Astrocyte of the hippocampus (primary cell): ENCODE results near the gene RNF126.
"Not testable (repeated sequence)": the region's sequence is repeated elsewhere in the genome, so short reads cannot be mapped to it uniquely, and the experiment has no call there.

ENCODE experiments used
- DNase-seq: peaks from one replicate; pipeline ENCODE4 v3.0.0; 2011; ENCODE audit warnings: low read depth, low spot score

The RNF126 gene

GRCh38 chr19:662962-663681 is at the start of gene RNF126:
Gene RNF126, minus strand, starts transcription at chr19:663214. Its CDS starts 93 bp downstream, at chr19:663121.
- DNase-seq, result peak; percentile 96

- no peak for DNase-seq
Measured at GRCh38 chr19:711254-711653, 48.2 kb upstream of the RNF126 start.

- DNase-seq, result peak; percentile 86
Measured at GRCh38 chr19:710767-711166, 47.8 kb upstream of the RNF126 start.

GRCh38 chr19:709965-710571 is 47.1 kb upstream of the RNF126 start:
- DNase-seq, result peak; percentile 48

- peak; percentile 40 for DNase-seq
Measured at GRCh38 chr19:709196-709964, 46.4 kb upstream of the RNF126 start.

GRCh38 chr19:708154-709143 is 45.4 kb upstream of the RNF126 start, which contains the start of gene PALM:
Gene PALM, plus strand, starts transcription at chr19:708935. Its CDS starts 212 bp downstream, at chr19:709147.
- peak; percentile 72 for DNase-seq

GRCh38 chr19:704447-704741 is 41.4 kb upstream of the RNF126 start:
- DNase-seq, result no peak

- peak; percentile 54 for DNase-seq
Measured at GRCh38 chr19:703651-704446, 40.8 kb upstream of the RNF126 start.

GRCh38 chr19:703329-703650 is 40.3 kb upstream of the RNF126 start:
- no peak for DNase-seq

- not testable (repeated sequence) for DNase-seq
Measured at GRCh38 chr19:702847-703246, 39.8 kb upstream of the RNF126 start.

GRCh38 chr19:699885-700284 is 36.9 kb upstream of the RNF126 start:
- not testable (repeated sequence) for DNase-seq

- not testable (repeated sequence) for DNase-seq
Measured at GRCh38 chr19:698529-698928, 35.5 kb upstream of the RNF126 start.

- no peak for DNase-seq
Measured at GRCh38 chr19:695352-695949, 32.4 kb upstream of the RNF126 start, which contains the start of gene PRSS57. Gene PRSS57, minus strand, starts transcription at chr19:695452. Its CDS starts 22 bp downstream, at chr19:695430.

- no peak for DNase-seq
Measured at GRCh38 chr19:694481-695351, 31.7 kb upstream of the RNF126 start.

- DNase-seq, result no peak
Measured at GRCh38 chr19:690203-690602, 27.2 kb upstream of the RNF126 start.

- DNase-seq, result no peak
Measured at GRCh38 chr19:688992-689391, 26.0 kb upstream of the RNF126 start.

- DNase-seq, result no peak
Measured at GRCh38 chr19:688214-688613, 25.2 kb upstream of the RNF126 start.

GRCh38 chr19:687569-688166 is 24.7 kb upstream of the RNF126 start:
- DNase-seq, result no peak
